ENCODE measurements around the gene SGMS1.

Gene SGMS1

DNA sequence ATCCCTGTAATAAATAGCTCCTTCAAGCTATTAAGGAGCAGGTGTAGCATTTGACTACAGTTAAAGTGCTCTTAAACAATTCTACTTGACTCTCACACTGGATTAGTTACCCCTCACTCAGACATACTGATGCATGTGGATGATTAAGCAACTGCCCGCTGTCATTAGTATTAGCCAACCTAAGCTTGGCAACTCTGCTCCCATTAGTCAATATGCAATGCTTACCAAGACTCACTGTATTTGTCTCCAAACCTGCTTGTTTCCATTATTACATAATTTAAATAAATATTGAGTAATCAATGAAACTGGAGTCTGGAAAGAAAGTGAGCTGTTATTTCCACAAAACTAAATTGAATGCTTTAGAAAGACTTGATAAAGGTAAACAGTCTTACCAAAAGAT is 228.5 kb downstream of the SGMS1 start:
- Histone ChIP-seq H3K4me1 (ENCODE audit: control insufficient read depth, low read length) (peaks cover 26% of the 10 kb centered on the region), H3K9me2 (replicated peaks; ENCODE audit: control insufficient read depth, low read length) (no peaks in the 10 kb centered on the region), H3K36me3 (ENCODE audit: control insufficient read depth, low read length) (no peaks in the 10 kb centered on the region), H3K4me3 (ENCODE audit: low read length) (no peak overlapping the region), H3K9me3 (ENCODE audit: control insufficient read depth, insufficient read depth, low read length) (no peaks in the 10 kb centered on the region), H3K27ac (ENCODE audit: low read depth, low read length) (no peak overlapping the region), H3K4me2 (ENCODE audit: low read length) (no peak overlapping the region), H4K20me1 (ENCODE audit: control insufficient read depth, insufficient read depth, low read depth, low read length) (no peaks in the 10 kb centered on the region), H3K27me3 (ENCODE audit: control insufficient read depth, low read length) (no peaks in the 10 kb centered on the region), H3K79me2 (ENCODE audit: control insufficient read depth, low read length) (no peaks in the 10 kb centered on the region), H3F3A (ENCODE audit: control insufficient read depth, insufficient read depth) (no peaks in the 10 kb centered on the region)
- TF ChIP-seq, protein P1, sequence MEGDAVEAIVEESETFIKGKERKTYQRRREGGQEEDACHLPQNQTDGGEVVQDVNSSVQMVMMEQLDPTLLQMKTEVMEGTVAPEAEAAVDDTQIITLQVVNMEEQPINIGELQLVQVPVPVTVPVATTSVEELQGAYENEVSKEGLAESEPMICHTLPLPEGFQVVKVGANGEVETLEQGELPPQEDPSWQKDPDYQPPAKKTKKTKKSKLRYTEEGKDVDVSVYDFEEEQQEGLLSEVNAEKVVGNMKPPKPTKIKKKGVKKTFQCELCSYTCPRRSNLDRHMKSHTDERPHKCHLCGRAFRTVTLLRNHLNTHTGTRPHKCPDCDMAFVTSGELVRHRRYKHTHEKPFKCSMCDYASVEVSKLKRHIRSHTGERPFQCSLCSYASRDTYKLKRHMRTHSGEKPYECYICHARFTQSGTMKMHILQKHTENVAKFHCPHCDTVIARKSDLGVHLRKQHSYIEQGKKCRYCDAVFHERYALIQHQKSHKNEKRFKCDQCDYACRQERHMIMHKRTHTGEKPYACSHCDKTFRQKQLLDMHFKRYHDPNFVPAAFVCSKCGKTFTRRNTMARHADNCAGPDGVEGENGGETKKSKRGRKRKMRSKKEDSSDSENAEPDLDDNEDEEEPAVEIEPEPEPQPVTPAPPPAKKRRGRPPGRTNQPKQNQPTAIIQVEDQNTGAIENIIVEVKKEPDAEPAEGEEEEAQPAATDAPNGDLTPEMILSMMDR (IDR thresholded peaks at IDR 0.05; ENCODE audit: low read depth, low read length, poor library complexity, severe bottlenecking) = no peak
- TF ChIP-seq EZH2phosphoT487 (IDR thresholded peaks at IDR 0.05; ENCODE audit: borderline replicate concordance, low read length) = no peak

DNA sequence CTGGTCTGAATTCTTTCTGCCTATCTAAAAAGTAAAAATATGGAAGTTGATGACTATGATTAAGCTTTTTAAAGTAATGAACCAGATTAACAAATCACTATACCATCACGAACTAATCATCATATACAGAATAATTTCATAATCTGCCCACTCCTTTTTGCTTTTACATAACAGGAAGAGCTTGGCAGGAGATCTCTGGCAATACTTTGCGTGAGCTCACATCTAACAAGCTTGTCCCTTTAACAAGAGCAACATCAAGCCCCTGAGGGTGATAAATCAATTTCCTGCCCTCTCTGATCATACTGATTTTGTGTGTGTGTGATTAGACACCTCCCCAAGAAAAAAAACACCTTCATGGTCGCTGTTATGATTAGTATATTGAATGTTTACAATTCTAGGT is 228.9 kb downstream of the SGMS1 start:
- Histone ChIP-seq H3K27ac (ENCODE audit: low read depth, low read length) (no peak overlapping the region), H3K9me2 (replicated peaks; ENCODE audit: control insufficient read depth, low read length) (no peaks in the 10 kb centered on the region), H3K4me3 (ENCODE audit: low read length) (no peak overlapping the region), H3F3A (ENCODE audit: control insufficient read depth, insufficient read depth) (no peaks in the 10 kb centered on the region), H3K36me3 (ENCODE audit: control insufficient read depth, low read length) (no peaks in the 10 kb centered on the region), H4K20me1 (ENCODE audit: control insufficient read depth, insufficient read depth, low read depth, low read length) (no peaks in the 10 kb centered on the region), H3K79me2 (ENCODE audit: control insufficient read depth, low read length) (no peaks in the 10 kb centered on the region), H3K27me3 (ENCODE audit: control insufficient read depth, low read length) (no peaks in the 10 kb centered on the region), H3K4me1 (ENCODE audit: control insufficient read depth, low read length) (peaks cover 29% of the 10 kb centered on the region), H3K9me3 (ENCODE audit: control insufficient read depth, insufficient read depth, low read length) (no peaks in the 10 kb centered on the region), H3K4me2 (ENCODE audit: low read length) (no peak overlapping the region)
- no peak for TF ChIP-seq EZH2phosphoT487 (IDR thresholded peaks at IDR 0.05; ENCODE audit: borderline replicate concordance, low read length)
- TF ChIP-seq, protein P1 (IDR thresholded peaks at IDR 0.05; ENCODE audit: low read depth, low read length, poor library complexity, severe bottlenecking) = no peak

DNA sequence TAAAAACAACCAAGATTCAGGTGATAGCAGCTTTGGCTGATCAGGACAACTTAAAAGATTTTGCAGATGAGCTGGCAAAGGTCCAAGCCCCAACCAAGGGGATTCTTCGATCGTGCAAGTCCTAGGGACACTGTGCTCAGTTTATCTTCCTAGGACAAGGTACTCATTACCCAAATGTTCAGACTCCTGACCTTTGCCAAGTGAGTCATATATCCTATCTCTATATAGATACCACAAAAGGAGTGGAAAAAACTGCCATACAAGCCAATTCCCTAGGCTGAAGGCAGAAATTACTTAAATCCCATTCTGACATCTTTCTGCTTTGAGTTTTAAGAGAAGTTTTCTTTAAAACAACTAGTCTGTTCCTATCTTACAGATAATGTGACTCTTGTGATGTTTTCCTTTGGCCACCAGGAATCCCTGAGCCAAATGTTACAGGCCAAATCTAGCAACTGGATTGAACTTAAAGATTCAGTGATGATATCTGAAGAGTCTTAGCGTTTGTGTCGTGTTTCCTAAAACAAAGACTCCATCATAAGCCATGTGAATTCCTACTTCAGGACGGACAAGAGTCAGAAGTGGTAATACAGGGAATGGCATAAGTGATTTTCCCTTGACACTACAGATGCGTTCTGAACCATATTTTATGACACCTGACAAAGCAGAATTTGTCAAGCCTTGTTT is 229.8 kb downstream of the SGMS1 start:
- H3K4me2 ChIP-seq (ENCODE audit: low read length) = no peak overlapping the region
- H3K4me3 ChIP-seq (ENCODE audit: low read length) = no peak overlapping the region
- H3K27ac ChIP-seq (ENCODE audit: low read depth, low read length) = no peak overlapping the region
- TF ChIP-seq, protein P1 (IDR thresholded peaks at IDR 0.05; ENCODE audit: low read depth, low read length, poor library complexity, severe bottlenecking) = no peak
- TF ChIP-seq EZH2phosphoT487 (IDR thresholded peaks at IDR 0.05; ENCODE audit: borderline replicate concordance, low read length) = no peak
- H3K4me1 ChIP-seq (ENCODE audit: control insufficient read depth, low read length) = peaks cover 37% of the 10 kb centered on the region
- H4K20me1 ChIP-seq (ENCODE audit: control insufficient read depth, insufficient read depth, low read depth, low read length) = no peaks in the 10 kb centered on the region
- H3K9me3 ChIP-seq (ENCODE audit: control insufficient read depth, insufficient read depth, low read length) = no peaks in the 10 kb centered on the region
- no peaks in the 10 kb centered on the region for H3K36me3 ChIP-seq (ENCODE audit: control insufficient read depth, low read length)
- H3K79me2 ChIP-seq (ENCODE audit: control insufficient read depth, low read length) = no peaks in the 10 kb centered on the region
- no peaks in the 10 kb centered on the region for H3K9me2 ChIP-seq (replicated peaks; ENCODE audit: control insufficient read depth, low read length)
- H3K27me3 ChIP-seq (ENCODE audit: control insufficient read depth, low read length) = no peaks in the 10 kb centered on the region
- H3F3A ChIP-seq (ENCODE audit: control insufficient read depth, insufficient read depth) = no peaks in the 10 kb centered on the region

Measured in DOHH2 (cell line).